KMS-11 (cell line): Measurements from ENCODE around the gene DYTN.

Source experiments
- H2AFZ ChIP-seq: fragments of 200-600 bp; sonication (generic); 2 replicates; pipeline ENCODE4 v1.6.1; 2016; ENCODE audit warnings: antibody characterized with exemption, mixed run types, low read depth
- H3K27ac ChIP-seq: fragments of 200-600 bp; sonication (generic); 2 replicates; pipeline ENCODE4 v1.6.1; 2016; ENCODE audit warnings: mild to moderate bottlenecking, mixed run types
- H3K27me3 ChIP-seq: fragments of 200-600 bp; sonication (generic); 2 replicates; pipeline ENCODE4 v1.6.1; 2017; ENCODE audit warnings: mild to moderate bottlenecking, low read depth, mixed run types, moderate library complexity; ENCODE audit not compliant: insufficient read depth
- H3K36me3 ChIP-seq: fragments of 200-600 bp; sonication (generic); 2 replicates; pipeline ENCODE4 v1.6.1; 2017; ENCODE audit warnings: mild to moderate bottlenecking, mixed run types; ENCODE audit not compliant: insufficient read depth
- H3K4me1 ChIP-seq: fragments of 200-600 bp; sonication (generic); 2 replicates; pipeline ENCODE4 v1.6.1; 2016; ENCODE audit warnings: mild to moderate bottlenecking, low read depth, mixed run types; ENCODE audit not compliant: poor library complexity, severe bottlenecking
- H3K4me2 ChIP-seq: fragments of 200-600 bp; sonication (generic); 2 replicates; pipeline ENCODE4 v1.7.0; 2016; ENCODE audit warnings: mild to moderate bottlenecking, mixed run types
- H3K4me3 ChIP-seq: fragments of 200-600 bp; sonication (generic); IDR thresholded peaks from 2 replicates; pipeline ENCODE4 v1.6.1; 2017; ENCODE audit warnings: low read depth, low read length, mixed read lengths; ENCODE audit not compliant: insufficient read depth
- H3K79me2 ChIP-seq: fragments of 200-600 bp; sonication (generic); 2 replicates; pipeline ENCODE4 v1.6.1; 2016; ENCODE audit warnings: low read depth, mixed run types; ENCODE audit not compliant: insufficient read depth
- H3K9ac ChIP-seq: fragments of 200-600 bp; sonication (generic); 2 replicates; pipeline ENCODE4 v1.6.1; 2016; ENCODE audit warnings: mild to moderate bottlenecking, mixed run types
- H4K20me1 ChIP-seq: fragments of 200-600 bp; sonication (generic); 2 replicates; pipeline ENCODE4 v1.6.1; 2016; ENCODE audit warnings: mild to moderate bottlenecking, mixed run types; ENCODE audit not compliant: insufficient read depth
- CTCF ChIP-seq: fragments of 200-600 bp; sonication (generic); conservative IDR thresholded peaks from 2 replicates; pipeline ENCODE4 v1.6.1; 2017; ENCODE audit warnings: low read depth, mild to moderate bottlenecking, antibody characterized with exemption, low read length, moderate library complexity, mixed read lengths

The DYTN gene

GRCh38 chr2:206635015-206635414 lies 83.2 kb downstream of the DYTN start:
- H3K79me2 ChIP-seq: no peaks in the 10 kb centered on the region
- H3K27ac ChIP-seq: no peak overlapping the region
- no peak for TF ChIP-seq CTCF
- no peak overlapping the region for H2AFZ ChIP-seq
- no peaks in the 10 kb centered on the region for H3K36me3 ChIP-seq
- H3K4me1 ChIP-seq: no peaks in the 10 kb centered on the region
- H3K9ac ChIP-seq: no peak overlapping the region
- no peaks in the 10 kb centered on the region for H3K27me3 ChIP-seq
- no peak overlapping the region for H3K4me2 ChIP-seq
- H3K4me3 ChIP-seq: no peak overlapping the region
- H4K20me1 ChIP-seq: no peaks in the 10 kb centered on the region

DNA sequence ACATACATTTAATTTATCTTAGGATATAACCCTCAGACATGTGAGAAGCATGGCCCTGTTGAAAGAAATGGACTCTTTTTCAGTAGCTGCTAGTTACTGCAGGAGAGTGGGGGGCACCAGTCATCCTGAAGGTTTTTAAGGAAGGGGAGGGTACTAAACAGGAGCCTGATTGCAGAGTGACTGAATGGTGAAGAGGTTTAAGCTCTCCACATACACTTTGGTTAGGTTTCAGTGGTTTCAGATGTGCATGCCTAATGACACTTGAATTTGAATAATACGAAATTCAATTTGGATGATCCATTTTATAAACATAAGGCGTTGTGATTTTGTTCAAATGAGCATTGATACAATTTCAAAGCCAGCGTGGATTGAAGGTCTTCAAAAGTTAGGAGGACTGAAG lies 86.9 kb downstream of the DYTN start:
- H2AFZ ChIP-seq: no peak overlapping the region
- no peaks in the 10 kb centered on the region for H4K20me1 ChIP-seq
- no peak overlapping the region for H3K4me2 ChIP-seq
- TF ChIP-seq CTCF: no peak
- H3K79me2 ChIP-seq: no peaks in the 10 kb centered on the region
- H3K4me3 ChIP-seq: no peak overlapping the region
- H3K27ac ChIP-seq: no peak overlapping the region
- no peak overlapping the region for H3K9ac ChIP-seq
- H3K36me3 ChIP-seq: no peaks in the 10 kb centered on the region
- no peaks in the 10 kb centered on the region for H3K27me3 ChIP-seq
- no peaks in the 10 kb centered on the region for H3K4me1 ChIP-seq

DNA sequence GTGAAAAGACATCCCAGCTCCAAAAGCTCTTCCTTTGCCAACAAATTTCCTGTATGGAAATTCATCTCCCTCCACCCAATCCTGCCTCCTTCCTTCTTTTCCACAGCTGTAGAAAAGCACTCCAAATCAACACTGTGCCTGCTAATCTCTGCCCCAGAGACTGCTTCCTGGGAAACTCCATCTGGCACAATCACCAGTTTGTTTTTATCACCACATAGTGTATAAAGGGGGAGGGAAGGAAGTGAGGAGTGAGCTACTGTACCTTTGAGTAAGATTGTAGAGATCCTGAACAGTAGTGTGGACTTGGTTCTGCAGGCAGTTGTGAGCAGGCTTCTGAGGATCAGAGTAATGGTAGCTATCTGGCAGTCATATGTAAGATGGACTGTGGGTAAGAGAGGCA lies 90.6 kb downstream of the DYTN start:
- H3K4me3 ChIP-seq: no peak overlapping the region
- H3K27ac ChIP-seq: no peak overlapping the region
- H3K4me2 ChIP-seq: no peak overlapping the region
- no peaks in the 10 kb centered on the region for H3K36me3 ChIP-seq
- no peak overlapping the region for H3K9ac ChIP-seq
- H2AFZ ChIP-seq: no peak overlapping the region
- no peak for TF ChIP-seq CTCF
- no peaks in the 10 kb centered on the region for H3K79me2 ChIP-seq
- H3K27me3 ChIP-seq: no peaks in the 10 kb centered on the region
- H3K4me1 ChIP-seq: no peaks in the 10 kb centered on the region
- H4K20me1 ChIP-seq: no peaks in the 10 kb centered on the region

- no peaks in the 10 kb centered on the region for H4K20me1 ChIP-seq
Measured at GRCh38 chr2:206626108-206626507, 92.1 kb downstream of the DYTN start.

More at GRCh38 chr2:206626108-206626507, 92.1 kb downstream of the DYTN start:
- Histone ChIP-seq H3K27me3 (no peaks in the 10 kb centered on the region), H2AFZ (no peak overlapping the region), H3K4me1 (no peaks in the 10 kb centered on the region), H3K4me2 (no peak overlapping the region), H3K79me2 (no peaks in the 10 kb centered on the region), H3K27ac (no peak overlapping the region), H3K4me3 (no peak overlapping the region), H3K36me3 (no peaks in the 10 kb centered on the region), H3K9ac (no peak overlapping the region)
- TF ChIP-seq CTCF: no peak
